GM21528 (cell line): ENCODE results near the gene DTWD2.
"Not testable (repeated sequence)": the region's sequence is repeated elsewhere in the genome, so short reads cannot be mapped to it uniquely, and the experiment has no call there.

ENCODE experiments used
- ATAC-seq: cut with Tn5 transposase; IDR thresholded peaks from one replicate; pipeline ENCODE4 v1.9.1; 2021; ENCODE audit warnings: mild to moderate bottlenecking, moderate library complexity; ENCODE audit not compliant: unreplicated experiment, low FRiP score

DTWD2 gene

GRCh38 chr5:118999696-119000095 lies 11.3 kb upstream of the DTWD2 start:
- ATAC-seq, result no peak

GRCh38 chr5:118998861-118999260 lies 10.5 kb upstream of the DTWD2 start:
- ATAC-seq, result not testable (repeated sequence)

- ATAC-seq, result no peak
Observed at GRCh38 chr5:118996098-118996497, 7.8 kb upstream of the DTWD2 start.

GRCh38 chr5:118994595-118994994 lies 6.2 kb upstream of the DTWD2 start:
- ATAC-seq, result no peak

DNA sequence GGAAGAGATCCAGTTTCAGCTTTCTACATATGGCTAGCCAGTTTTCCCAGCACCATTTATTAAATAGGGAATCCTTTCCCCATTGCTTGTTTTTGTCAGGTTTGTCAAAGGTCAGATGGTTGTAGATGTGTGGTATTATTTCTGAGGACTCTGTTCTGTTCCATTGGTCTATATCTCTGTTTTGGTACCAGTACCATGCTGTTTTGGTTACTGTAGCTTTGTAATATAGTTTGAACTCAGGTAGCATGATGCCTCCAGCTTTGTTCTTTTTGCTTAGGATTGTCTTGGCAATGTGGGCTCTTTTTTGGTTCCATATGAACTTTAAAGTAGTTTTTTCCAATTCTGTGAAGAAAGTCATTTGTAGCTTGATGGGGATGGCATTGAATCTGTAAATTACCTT lies 4.8 kb upstream of the DTWD2 start:
- not testable (repeated sequence) for ATAC-seq

DNA sequence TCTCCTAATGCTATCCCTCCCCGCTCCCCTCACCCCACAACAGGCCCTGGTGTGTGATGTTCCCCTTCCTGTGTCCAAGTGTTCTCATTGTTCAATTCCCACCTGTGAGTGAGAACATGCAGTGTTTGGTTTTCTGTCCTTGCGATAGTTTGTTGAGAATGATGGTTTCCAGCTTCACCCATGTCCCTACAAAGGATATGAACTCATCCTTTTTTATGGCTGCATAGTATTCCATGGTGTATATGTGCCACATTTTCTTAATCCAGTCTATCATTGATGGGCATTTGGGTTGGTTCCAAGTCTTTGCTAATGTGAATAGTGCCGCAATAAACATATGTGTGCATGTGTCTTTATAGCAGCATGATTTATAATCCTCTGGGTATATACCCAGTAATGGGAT lies 3.7 kb upstream of the DTWD2 start:
- ATAC-seq, result not testable (repeated sequence)

DNA sequence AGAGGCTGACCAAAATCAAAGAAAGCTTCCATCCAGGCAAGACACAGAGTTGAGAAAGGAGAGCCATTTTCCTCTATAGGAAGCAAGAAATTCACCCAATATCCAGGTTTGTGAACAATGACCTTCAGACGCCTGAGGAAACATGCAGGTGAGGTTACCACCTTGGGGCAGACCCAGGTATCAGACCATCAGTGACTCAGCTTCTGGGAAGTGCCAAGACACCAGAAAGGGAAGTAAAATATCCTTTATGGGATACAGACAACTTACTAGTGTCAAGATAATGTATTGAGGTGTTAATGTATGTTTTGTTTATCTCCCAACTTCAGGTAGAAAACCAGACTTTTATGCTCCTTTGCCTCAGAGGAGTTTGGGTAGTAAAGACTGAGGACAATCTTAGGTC lies 2.2 kb upstream of the DTWD2 start:
- ATAC-seq, result no peak

- no peak for ATAC-seq
Observed at GRCh38 chr5:118989816-118990215, 1.5 kb upstream of the DTWD2 start.

DNA sequence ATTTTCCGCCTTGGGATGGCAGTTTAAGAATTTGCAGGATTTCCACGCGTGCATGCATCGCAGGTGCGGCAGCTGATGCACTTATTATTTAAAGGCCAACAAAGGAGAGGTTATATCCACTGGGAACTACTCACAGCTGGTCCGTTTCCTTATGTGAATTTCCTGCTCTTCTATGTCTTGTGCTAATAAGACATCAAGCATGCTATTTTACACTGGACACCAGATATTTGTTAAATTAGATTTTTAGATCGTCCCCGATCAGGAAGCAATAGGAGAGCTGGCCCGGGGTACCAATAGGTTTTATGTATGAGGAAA lies 476 bp upstream of the DTWD2 start:
- ATAC-seq, result no peak

- no peak for ATAC-seq
Observed at GRCh38 chr5:118984602-118985001, 3.7 kb downstream of the DTWD2 start.

GRCh38 chr5:118981783-118982182 lies 6.6 kb downstream of the DTWD2 start:
- ATAC-seq, result no peak

DNA sequence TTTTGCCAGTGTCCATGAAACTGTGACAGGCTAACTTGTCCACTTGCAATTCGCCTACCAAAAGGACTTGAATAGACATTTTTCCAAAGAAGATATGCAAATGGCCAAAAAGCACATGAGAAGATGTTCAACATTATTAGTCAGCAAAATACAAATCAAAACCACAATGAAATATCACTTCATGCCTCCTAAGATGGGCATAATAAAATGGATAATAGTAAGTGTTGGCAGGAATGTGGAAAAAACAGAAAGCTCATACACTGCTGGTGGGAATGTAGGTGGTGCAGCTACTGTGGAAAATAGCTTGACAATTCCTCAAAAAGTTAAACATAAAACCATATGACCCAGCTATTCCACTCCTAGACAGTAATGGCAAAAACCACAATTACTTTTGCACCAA lies 7.9 kb downstream of the DTWD2 start:
- no peak for ATAC-seq

GRCh38 chr5:118980017-118980416 lies 8.3 kb downstream of the DTWD2 start:
- ATAC-seq, result no peak

GRCh38 chr5:118973779-118974445 lies 14.4 kb downstream of the DTWD2 start:
- not testable (repeated sequence) for ATAC-seq

GRCh38 chr5:118968925-118969375 lies 19.4 kb downstream of the DTWD2 start:
- no peak for ATAC-seq

DNA sequence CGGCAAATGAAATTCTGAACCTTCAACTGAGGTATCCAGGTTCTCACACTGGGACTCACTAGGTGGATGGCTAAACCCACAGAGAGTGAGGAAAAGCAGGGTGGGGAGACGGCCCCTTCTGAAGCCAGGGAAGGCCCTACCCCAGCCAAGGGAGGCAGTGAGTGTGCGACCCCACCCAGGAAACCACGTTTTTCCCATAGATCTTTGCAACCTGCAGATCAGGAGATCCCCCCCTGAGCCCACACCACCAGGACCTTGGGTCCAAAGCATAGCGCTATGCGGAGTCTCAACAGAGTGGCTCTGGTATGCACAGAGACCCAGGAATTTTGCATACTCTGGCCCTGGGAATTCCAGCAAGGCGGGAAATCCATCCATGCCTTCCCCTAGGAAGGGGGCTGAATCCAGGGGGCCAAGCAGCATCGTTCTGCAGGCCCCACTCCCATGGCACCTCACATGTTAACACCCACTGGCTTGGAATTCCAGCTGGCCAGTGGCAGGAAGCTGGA lies 19.9 kb downstream of the DTWD2 start:
- no peak for ATAC-seq

- no peak for ATAC-seq
Observed at GRCh38 chr5:118967059-118967508, 21.3 kb downstream of the DTWD2 start.

DNA sequence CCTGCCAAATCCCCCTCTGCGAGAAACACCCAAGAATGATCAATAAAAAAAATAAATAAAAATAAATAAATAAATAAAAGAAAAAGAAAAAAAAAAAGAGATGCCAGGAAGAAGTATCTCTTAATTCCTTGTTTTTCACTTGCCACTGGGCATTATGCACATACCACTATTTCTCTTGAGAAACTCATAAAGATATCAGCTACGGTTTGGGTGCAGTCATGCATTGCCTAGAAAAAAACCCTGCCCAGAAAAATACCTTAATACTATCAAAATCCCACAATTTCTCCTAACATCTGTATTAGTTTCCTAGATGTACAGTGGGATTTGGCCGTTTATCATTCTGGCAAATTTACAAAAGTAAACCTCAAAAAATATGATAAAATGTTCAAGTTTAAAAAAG lies 22.5 kb downstream of the DTWD2 start:
- no peak for ATAC-seq

GRCh38 chr5:118964970-118965369 lies 23.4 kb downstream of the DTWD2 start:
- not testable (repeated sequence) for ATAC-seq

GRCh38 chr5:118964388-118964787 lies 24.0 kb downstream of the DTWD2 start:
- not testable (repeated sequence) for ATAC-seq

- no peak for ATAC-seq
Observed at GRCh38 chr5:118963169-118963568, 25.2 kb downstream of the DTWD2 start.

DNA sequence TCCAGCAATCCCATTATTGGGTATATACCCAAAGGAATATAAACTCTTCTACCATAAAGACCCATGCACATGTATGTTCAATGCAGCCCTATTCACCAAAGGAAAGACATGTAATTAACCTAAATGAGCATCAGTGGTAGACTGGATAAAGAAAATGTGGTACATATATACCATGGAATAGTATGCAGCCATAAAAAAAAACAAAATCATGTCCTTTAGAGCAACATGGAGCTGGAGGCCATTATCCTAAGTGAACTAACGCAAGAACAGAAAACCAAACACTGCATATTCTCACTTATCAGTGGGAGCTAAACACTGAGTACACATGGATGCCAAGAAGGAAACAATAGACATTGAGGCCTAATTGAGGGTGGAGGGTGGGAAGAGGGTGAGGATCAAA lies 27.8 kb downstream of the DTWD2 start:
- no peak for ATAC-seq

DNA sequence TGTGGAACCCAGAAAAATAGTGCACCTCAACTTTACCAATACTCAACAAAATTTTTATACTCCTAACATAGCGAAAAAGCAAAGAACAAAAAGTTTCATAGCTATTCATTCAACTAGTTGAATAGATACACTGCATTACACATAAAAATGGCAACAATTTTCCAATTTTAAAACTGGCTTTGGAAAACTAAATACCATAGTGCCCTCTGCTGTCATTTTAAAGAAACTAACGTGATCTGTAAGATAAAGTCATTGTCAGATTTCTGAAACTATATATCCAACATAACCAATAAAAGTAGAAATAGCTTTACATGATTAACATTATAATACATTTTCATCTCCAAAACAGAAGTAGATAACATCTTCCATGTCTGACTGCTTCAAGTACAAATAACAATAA lies 31.6 kb downstream of the DTWD2 start:
- ATAC-seq, result no peak
